ENCODE data around the gene IFNL2.
"Not testable (repeated sequence)": the region's sequence is repeated elsewhere in the genome, so short reads cannot be mapped to it uniquely, and the experiment has no call there.

Gene IFNL2

DNA sequence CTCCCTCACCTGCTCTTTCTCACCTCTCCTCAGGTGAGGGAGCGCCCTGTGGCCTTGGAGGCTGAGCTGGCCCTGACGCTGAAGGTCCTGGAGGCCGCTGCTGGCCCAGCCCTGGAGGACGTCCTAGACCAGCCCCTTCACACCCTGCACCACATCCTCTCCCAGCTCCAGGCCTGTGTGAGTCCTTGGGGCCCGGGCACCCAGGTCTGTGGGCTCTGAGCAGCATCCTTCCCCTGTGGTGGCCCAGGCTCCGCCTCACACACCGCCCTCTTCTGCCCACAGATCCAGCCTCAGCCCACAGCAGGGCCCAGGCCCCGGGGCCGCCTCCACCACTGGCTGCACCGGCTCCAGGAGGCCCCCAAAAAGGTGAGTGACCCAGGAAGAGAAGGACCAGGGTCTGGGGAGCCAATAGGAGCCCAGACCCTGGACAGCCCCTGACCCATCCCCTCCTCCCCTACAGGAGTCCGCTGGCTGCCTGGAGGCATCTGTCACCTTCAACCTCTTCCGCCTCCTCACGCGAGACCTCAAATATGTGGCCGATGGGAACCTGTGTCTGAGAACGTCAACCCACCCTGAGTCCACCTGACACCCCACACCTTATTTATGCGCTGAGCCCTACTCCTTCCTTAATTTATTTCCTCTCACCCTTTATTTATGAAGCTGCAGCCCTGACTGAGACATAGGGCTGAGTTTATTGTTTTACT, 29.9 kb downstream of the IFNL2 start:
- DNase-seq, result peak; percentile 64 to 73

DNA sequence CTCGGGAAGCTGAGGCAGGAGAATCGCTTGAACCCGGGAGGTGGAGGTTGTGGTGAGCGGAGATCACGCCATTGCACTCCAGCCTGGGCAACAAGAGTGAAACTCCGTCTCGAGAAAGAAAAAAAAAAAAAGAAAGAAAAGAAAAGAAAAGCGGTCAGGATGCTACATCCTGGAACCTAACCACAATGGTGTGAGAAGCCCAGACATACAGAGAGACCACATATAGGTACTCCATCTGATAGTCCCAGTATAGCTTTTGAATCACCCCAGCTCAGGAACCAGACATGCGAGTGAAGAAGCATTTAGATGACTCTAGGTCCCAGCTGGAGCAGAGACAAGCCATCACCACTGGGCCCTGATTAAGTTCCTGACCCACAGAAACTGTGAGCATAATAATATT, 31.2 kb downstream of the IFNL2 start:
- DNase-seq, result no peak

GRCh38 chr19:39299832-39300231, 31.6 kb downstream of the IFNL2 start:
- no peak for DNase-seq

- no peak for DNase-seq
These were observed 32.8 kb downstream of the IFNL2 start for GRCh38 chr19:39301021-39301420.

GRCh38 chr19:39301562-39301961, 33.4 kb downstream of the IFNL2 start:
- DNase-seq, result no peak

GRCh38 chr19:39303373-39304184, 35.4 kb downstream of the IFNL2 start:
- DNase-seq, result no peak

- DNase-seq, result no peak
These were observed 36.0 kb downstream of the IFNL2 start for GRCh38 chr19:39304185-39304513.

DNA sequence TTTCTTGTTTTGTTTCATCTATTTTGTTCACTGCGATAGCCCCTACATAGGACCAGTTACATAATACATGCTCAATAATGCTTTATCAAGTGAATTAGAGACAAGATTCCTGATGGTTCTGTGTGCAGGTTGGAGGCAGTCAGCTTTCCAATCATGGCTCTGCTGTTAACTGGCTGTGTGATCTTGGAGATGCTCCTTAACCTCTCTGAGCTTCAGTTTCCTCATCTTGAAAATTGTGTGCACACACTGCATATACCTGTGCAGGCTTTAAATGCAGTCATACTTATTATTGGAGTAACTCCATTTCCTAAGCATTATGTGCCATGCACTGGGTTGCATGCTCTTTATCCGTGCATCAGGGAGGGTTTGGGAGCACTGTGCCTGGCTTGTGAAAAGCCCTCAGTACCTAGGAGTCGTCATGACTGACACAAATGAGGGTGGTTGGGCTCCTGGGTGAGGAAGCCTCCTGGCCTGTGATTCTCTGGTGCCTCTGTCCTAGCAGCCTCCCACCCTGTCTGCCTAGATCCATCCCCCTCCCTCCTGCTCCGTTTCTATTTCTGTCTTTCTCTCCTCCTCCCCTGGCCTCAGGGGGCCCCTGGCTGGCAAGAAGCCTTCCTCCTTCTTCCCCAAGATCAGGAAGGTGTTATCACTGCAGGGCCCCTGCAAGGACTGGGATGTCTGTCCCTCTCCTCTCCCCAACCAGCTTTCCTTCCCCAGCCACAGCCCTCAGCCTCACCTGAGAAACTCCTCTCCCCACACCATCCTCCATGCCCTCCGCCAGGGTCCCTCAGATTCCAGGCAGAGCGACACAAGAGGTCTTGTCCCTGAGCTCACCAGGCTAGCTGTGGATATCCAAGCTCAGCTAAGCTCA, 36.7 kb downstream of the IFNL2 start:
- DNase-seq, result no peak

DNA sequence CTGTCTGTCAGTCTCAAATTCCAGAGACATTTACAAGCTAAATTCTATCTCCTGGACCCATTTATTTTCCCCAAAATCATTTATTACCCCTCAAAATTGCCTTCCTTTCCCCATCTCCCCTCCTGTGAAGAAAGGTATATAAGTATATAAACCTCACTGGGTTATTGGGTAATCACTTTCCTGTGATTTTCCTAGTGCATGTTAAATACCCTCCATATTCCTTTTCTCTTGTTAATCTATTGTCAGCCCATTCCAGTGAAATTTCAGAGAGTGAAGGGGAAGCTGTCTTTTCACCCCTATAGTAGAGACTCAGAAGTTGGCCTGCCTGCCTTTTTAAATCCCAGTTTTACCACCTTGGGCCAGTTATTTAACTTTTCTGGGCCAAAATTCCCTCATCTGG, 37.9 kb downstream of the IFNL2 start:
- DNase-seq, result no peak

DNA sequence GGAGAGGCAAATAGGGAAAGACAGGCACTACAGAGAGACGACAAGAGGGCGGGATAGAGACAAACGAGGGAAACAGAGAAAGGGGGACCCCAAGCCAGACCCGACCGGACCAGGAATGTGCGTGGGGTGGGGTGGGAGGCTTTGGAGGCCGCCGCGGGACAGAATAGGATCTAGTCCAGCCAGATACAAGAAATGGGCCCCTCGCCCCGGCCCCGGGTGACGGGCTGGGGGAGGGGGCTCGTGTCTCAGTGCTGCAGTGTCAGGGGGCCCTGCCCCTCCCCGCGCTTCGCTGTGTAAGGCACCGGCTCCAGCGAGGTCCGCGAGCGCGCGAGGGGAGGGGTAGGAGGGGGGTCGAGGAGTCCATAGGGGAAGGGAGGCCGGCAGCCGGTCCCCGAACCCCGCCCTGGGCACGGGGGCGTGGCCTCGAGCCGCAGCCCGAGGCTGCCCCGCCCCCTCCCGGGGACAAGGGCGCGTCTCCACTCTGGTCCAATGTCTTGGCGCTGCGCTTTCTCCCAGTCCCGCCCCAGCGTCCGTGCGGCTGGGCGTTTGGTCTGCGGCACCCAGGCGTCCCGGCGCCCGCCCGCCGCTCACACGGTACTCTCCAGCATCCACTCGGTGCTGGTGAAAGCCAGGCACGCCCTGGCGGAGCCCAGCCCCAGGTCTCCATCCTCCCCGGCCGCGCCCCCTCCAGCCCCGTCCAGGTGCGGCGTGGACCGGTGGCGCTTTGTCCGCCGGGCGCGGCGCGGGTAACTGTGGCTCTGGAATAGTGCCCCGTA, 39.0 kb downstream of the IFNL2 start:
- DNase-seq, result no peak

DNA sequence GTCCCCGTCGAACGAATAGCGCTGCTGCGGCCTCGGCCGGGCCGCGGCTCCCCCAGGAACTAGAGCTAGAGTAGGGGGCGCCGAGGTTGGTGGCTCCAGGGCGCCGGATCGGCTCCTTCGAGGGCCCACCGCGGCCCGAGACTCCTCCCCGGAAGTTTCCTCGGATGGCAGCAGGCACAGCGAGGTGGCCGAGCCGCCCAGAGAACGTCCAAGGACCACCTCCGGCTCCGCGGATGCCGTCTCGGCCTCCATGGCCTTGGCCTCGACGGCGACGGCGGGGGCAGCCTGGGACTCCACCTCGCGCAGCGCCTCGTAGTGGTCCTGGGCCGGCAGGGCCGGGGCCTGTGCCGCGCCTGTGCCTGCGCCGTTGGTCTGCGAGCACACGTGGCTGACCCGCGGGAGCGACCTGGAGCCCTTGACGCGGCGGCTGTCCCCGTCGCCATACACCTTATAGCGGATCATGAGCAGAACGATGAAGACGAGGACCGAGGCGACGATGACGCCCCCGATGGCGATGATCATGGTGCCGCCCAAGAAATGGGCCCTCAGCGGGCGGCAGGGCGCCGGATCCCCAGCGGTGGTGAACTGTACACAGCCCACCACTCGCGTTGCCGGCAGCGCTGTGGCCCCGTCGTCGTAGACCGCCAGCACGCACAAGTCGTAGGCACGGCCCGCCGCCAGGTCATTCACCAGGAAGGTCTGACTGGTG, 39.8 kb downstream of the IFNL2 start:
- DNase-seq, result no peak

GRCh38 chr19:39308531-39309304, 40.5 kb downstream of the IFNL2 start:
- no peak for DNase-seq

DNA sequence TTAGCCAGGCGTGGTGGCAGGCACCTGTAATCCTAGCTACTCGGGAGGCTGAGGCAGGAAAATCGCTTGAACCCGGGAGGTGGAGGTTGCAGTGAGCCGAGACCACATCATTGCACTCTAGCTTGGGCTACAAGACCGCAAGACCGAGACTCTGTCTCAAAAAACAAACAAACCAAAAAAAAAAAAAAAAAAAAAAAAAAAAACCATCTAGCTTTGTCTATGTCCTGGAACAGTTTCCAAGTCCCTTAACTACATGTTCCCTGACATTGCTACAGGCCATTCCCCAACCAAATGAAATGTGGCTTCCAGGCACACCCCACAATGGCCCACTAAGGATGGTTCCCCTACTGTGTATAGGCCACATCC, 41.1 kb downstream of the IFNL2 start:
- not testable (repeated sequence) for DNase-seq

DNA sequence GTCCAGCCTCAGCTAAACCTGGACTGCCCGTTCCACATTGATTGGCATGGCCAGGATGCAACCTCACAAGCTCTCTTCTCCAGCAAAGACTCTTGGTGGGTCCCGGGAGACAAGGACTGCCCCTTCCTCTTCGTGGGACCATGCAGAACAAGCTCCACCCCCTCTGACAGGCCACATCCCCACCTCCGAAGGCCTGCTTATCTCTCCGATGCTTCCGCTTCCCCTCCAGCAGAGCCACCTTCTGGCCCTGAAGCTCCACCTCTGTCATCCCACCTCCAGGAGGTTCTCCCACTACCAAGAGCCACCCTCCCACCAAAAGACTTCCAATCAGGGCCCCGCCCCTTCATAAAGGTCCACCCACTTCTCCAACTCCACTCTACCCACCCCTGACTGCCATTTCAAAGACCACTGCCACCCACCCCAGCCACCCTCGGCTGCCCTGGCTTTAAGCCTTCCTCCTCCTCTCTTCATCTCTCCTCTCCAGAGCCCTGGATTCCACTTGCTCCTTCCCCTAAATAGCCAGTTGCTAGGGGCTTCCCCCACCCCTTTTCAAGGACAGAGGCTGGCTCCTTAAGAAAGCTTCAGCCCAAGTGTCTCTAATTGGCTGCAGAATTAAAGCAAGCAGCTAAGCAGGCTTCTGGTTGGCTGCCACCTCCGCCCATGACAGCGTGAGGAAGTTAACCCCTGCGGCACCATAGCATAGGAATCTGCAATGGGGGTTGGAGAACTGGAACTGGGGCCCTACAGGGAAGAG, 42.5 kb downstream of the IFNL2 start:
- DNase-seq, result no peak

- no peak for DNase-seq
These were observed 46.0 kb downstream of the IFNL2 start for GRCh38 chr19:39314016-39314728.

DNA sequence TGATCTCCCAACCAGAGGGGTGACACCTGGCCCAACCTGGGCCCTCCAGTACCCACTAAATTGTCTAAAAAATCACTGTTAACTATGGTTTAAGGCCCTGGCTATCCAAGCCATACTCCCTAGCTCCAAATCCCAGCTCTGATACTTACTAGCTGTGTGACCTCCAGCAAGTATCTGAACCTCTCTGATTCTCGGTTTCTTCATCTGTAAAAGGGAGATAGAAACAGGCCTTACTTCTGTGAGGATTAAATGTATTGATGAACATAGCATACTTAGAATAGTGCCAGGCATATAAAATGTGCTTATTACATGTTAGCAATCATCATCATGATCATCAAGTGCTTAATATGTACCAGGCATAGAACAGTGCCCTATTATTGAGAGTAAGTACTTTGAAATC, 47.7 kb downstream of the IFNL2 start:
- DNase-seq, result no peak

GRCh38 chr19:39316627-39317321, 48.6 kb downstream of the IFNL2 start:
- no peak for DNase-seq

- no peak for DNase-seq
These were observed 49.3 kb downstream of the IFNL2 start for GRCh38 chr19:39317476-39317875.

- no peak for DNase-seq
These were observed 49.9 kb downstream of the IFNL2 start for GRCh38 chr19:39318071-39318470.
